ENCODE data around the gene CTDSPL. TPM values are rescaled to one million over a fixed set of nuclear protein-coding genes. Genes with fewer than 3 reads are reported as not detected.

Gene CTDSPL
- total and polyA plus RNA-seq, 2 of the 13 experiments (the other 11 are each of a cell fraction or from before 2014, with no cell fraction given): 26.1 to 142 TPM

DNA sequence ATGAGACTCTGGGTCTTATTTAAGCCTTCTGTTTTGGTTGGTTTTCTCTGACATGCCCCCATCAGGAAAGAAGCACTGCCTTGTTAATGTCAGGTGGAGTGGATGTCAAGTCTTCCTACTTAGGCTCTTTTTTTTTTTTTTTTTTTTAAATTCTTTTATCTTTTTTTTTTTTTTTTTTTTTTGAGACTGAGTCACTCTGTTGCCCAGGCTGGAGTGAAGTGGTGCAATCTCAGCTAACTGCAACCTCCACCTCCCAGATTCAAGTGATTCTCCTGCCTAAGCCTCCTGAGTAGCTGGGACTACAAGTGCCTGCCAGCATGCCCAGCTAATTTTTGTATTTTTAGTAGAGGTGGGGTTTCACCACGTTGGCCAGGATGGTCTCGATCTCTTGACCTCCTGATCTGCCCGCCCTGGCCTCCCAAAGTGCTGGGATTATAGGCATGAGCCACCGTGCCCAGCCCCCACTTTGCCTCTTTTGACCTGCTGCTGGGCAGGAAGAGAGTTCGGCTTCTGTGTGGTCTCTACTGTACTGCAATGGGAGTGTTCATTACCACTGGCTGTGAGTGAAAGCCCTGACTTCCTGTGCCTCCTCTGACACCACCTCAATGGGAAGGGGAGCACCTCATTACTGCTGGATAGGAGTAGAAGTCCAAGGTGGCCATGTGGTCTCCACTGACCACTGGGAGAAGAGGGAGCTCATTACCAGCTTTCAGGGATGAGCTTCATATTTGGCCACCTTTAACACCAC, 10.9 kb downstream of the CTDSPL start:
- intact Hi-C loops (cut with micrococcal nuclease; ENCODE audit: unreplicated experiment) (no loop called here), in situ Hi-C loops (cut with HindIII; ENCODE audit: extremely low pct_ligation_motif_present, low pct_unique_long_range_greater_than_20kb) (no loop called here)
- H3K4me3 ChIP-seq (replicated peaks in 1 of 3; ENCODE audit: insufficient read depth in 1 of 3, low read depth in 2 of 3, low read length in 3 of 3): no peak overlapping the region
- no peak overlapping the region for H2AFZ ChIP-seq (ENCODE audit: low read length)
- H3K36me3 ChIP-seq (replicated peaks in 1 of 2; ENCODE audit: control insufficient read depth in 1 of 2, insufficient read depth in 2 of 2, low read length in 2 of 2): peaks cover 0 to 5% of the 10 kb centered on the region in 2 experiments; a peak in 2 of 5 replicates
- DNase-seq (ENCODE audit: low spot score): no peak
- 0 out of 2 replicates have a peak, but pooled peaks have one; percentile 15 for TF ChIP-seq FOSL2 (CRISPR knock-in tag; IDR thresholded peaks at IDR 0.05)
- TF ChIP-seq HMG20A (CRISPR knock-in tag; IDR thresholded peaks at IDR 0.05; ENCODE audit: borderline replicate concordance): no peak
- TF ChIP-seq ZNF749 (CRISPR knock-in tag; IDR thresholded peaks at IDR 0.05; ENCODE audit: borderline replicate concordance): no peak
- no peak for TF ChIP-seq ZNF569 (CRISPR knock-in tag; IDR thresholded peaks at IDR 0.05; ENCODE audit: borderline replicate concordance)
- no peak for TF ChIP-seq ZNF383 (CRISPR knock-in tag; IDR thresholded peaks at IDR 0.05; ENCODE audit: borderline replicate concordance)
- TF ChIP-seq ZNF709 (CRISPR knock-in tag; IDR thresholded peaks at IDR 0.05): no peak
- TF ChIP-seq, protein P1, sequence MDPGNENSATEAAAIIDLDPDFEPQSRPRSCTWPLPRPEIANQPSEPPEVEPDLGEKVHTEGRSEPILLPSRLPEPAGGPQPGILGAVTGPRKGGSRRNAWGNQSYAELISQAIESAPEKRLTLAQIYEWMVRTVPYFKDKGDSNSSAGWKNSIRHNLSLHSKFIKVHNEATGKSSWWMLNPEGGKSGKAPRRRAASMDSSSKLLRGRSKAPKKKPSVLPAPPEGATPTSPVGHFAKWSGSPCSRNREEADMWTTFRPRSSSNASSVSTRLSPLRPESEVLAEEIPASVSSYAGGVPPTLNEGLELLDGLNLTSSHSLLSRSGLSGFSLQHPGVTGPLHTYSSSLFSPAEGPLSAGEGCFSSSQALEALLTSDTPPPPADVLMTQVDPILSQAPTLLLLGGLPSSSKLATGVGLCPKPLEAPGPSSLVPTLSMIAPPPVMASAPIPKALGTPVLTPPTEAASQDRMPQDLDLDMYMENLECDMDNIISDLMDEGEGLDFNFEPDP (CRISPR knock-in tag; conservative IDR thresholded peaks at IDR 0.05): no peak
- no peak for TF ChIP-seq ZNF101 (CRISPR knock-in tag; IDR thresholded peaks at IDR 0.05; ENCODE audit: borderline replicate concordance, low read depth)
- FAIRE-seq: no peak
- no peak for ATAC-seq
- no peak overlapping the region for H3K4me2 ChIP-seq (ENCODE audit: low read depth, low read length)
- no TSS peak for BruUV-seq (replicated peaks)
- H3K27me3 ChIP-seq (ENCODE audit: control insufficient read depth in 1 of 2, insufficient read depth in 2 of 2, low read length in 2 of 2): no peaks in the 10 kb centered on the region
- peaks cover 4% of the 10 kb centered on the region; the same call in 1 of the 2 replicates for H3K9me3 ChIP-seq (ENCODE audit: low read length)
- no peak overlapping the region for H3K27ac ChIP-seq (ENCODE audit: extremely low read length, insufficient read depth, low read length)
- H4K20me1 ChIP-seq (ENCODE audit: insufficient read depth, low read length): peaks cover 60% of the 10 kb centered on the region
- CTCF ChIA-PET (ENCODE audit: low intra/inter-chr PET ratio, low total read pairs): no interaction called here
- 94% methylated on average over 5 of the region's 5 CpGs for WGBS (ENCODE audit: low lambda C conversion rate)
- peaks cover 19% of the 10 kb centered on the region; the same call in 1 of the 2 replicates for H3K4me1 ChIP-seq (ENCODE audit: insufficient read depth, low read length)
- no peak overlapping the region for H3K9ac ChIP-seq (ENCODE audit: insufficient read depth, low read depth, low read length)
- POLR2A ChIA-PET: interaction anchor here (0.7 kb wide), 1 partner anchor 33 kb away, joined by 3 read pairs; no protein-coding TSS in a partner anchor
- H3K79me2 ChIP-seq (ENCODE audit: insufficient read depth, low read length): peaks cover 97% of the 10 kb centered on the region

Data from HepG2 (cell line).